HEK293 (cell line): Measurements from ENCODE around the gene INTS7.

Experiments used
- CTCF ChIA-PET: fragments of 350-600 bp; formaldehyde crosslinking; extraction: SDS; loops from one replicate; lab custom pipeline; 2021; ENCODE audit warnings: antibody characterized with exemption; lab: Yijun Ruan, JAX
- POLR2A ChIA-PET: fragments of 300-600 bp; formaldehyde crosslinking; extraction: SDS; loops from one replicate; lab custom pipeline; 2020; ENCODE audit warnings: antibody characterized with exemption, inconsistent platforms; lab: Yijun Ruan, JAX
- H3K27ac ChIP-seq: fragments of 200-500 bp; sonication (Bioruptor generic); 2 replicates; pipeline ENCODE4 v1.5.1; 2014; ENCODE audit warnings: low read depth, low read length, control low read depth, inconsistent platforms; ENCODE audit errors: extremely low read depth
- H3K36me3 ChIP-seq, 2 experiments: fragments of 200-500 bp in 1 of 2; sonication (Bioruptor generic) in 1 of 2; 1 replicate in 1 of 2; 2 replicates in 1 of 2; pipeline ENCODE4 v1.5.1; 2014 to 2017; ENCODE audit warnings: inconsistent platforms in 2 of 2, low read length in 2 of 2; ENCODE audit not compliant: control insufficient read depth in 2 of 2, insufficient read depth in 1 of 2
- H3K4me1 ChIP-seq: fragments of 200-500 bp; sonication (Bioruptor generic); 2 replicates; pipeline ENCODE4 v1.5.1; 2014; ENCODE audit warnings: mild to moderate bottlenecking, low read length, inconsistent platforms; ENCODE audit not compliant: control insufficient read depth, insufficient read depth
- H3K4me3 ChIP-seq: 2 replicates; pipeline ENCODE4 v1.5.1; 2011; ENCODE audit warnings: low read depth, mild to moderate bottlenecking, control low read depth, low read length, moderate library complexity
- H3K9me3 ChIP-seq: fragments of 200-500 bp; sonication (Bioruptor generic); 2 replicates; pipeline ENCODE4 v1.5.1; 2014; ENCODE audit warnings: low read depth, low read length, inconsistent platforms; ENCODE audit not compliant: control insufficient read depth, insufficient read depth
- GLIS1 ChIP-seq: fragments of 450-650 bp; formaldehyde crosslinking; IDR thresholded peaks from 2 replicates; pipeline ENCODE4 v1.5.1; 2016; ENCODE audit warnings: missing biosample characterization, missing genetic modification characterization
- KLF16 ChIP-seq: fragments of 450-650 bp; formaldehyde crosslinking; IDR thresholded peaks from 2 replicates; pipeline ENCODE4 v1.5.1; 2017; ENCODE audit warnings: missing biosample characterization, missing genetic modification characterization
- MYNN ChIP-seq: fragments of 450-650 bp; formaldehyde crosslinking; IDR thresholded peaks from 2 replicates; pipeline ENCODE4 v1.5.1; 2016; ENCODE audit warnings: missing biosample characterization, missing genetic modification characterization, borderline replicate concordance
- SALL2 ChIP-seq: fragments of 450-650 bp; formaldehyde crosslinking; IDR thresholded peaks from 2 replicates; pipeline ENCODE4 v1.5.0; 2017; ENCODE audit warnings: missing biosample characterization, mild to moderate bottlenecking, missing genetic modification characterization, borderline replicate concordance
- SETDB1 ChIP-seq: IDR thresholded peaks from one replicate; pipeline ENCODE4 v1.6.1; 2017; ENCODE audit warnings: mild to moderate bottlenecking, low read length, moderate library complexity, mixed read lengths; ENCODE audit not compliant: insufficient read length
- YY2 ChIP-seq: fragments of 450-650 bp; formaldehyde crosslinking; IDR thresholded peaks from 2 replicates; pipeline ENCODE4 v1.5.1; 2016; ENCODE audit warnings: missing biosample characterization, missing genetic modification characterization
- ZBTB1 ChIP-seq: fragments of 450-650 bp; formaldehyde crosslinking; IDR thresholded peaks from 2 replicates; pipeline ENCODE4 v1.5.1; 2016; ENCODE audit warnings: missing biosample characterization, missing genetic modification characterization
- ZNF10 ChIP-seq: fragments of 450-650 bp; formaldehyde crosslinking; IDR thresholded peaks from 2 replicates; pipeline ENCODE4 v1.5.1; 2017; ENCODE audit warnings: missing biosample characterization, missing genetic modification characterization
- ZNF121 ChIP-seq: fragments of 450-650 bp; formaldehyde crosslinking; IDR thresholded peaks from 2 replicates; pipeline ENCODE4 v1.5.1; 2016; ENCODE audit warnings: missing biosample characterization, missing genetic modification characterization
- ZNF274 ChIP-seq, 2 experiments: fragments of 200-500 bp in 1 of 2; fragments of 450-650 bp in 1 of 2; sonication (Bioruptor generic) in 1 of 2; formaldehyde crosslinking in 1 of 2; IDR thresholded peaks; 2 replicates each; pipeline versions ENCODE4 v1.5.1 to v1.6.1; 2014 to 2016; ENCODE audit warnings: borderline replicate concordance in 1 of 2, inconsistent platforms in 1 of 2, low read length in 1 of 2, missing biosample characterization in 1 of 2, missing genetic modification characterization in 1 of 2
- ZNF37A ChIP-seq: fragments of 450-650 bp; IDR thresholded peaks from 2 replicates; pipeline ENCODE4 v1.5.1; 2018; ENCODE audit warnings: missing biosample characterization, missing genetic modification characterization
- ZNF488 ChIP-seq: fragments of 450-650 bp; formaldehyde crosslinking; IDR thresholded peaks from 2 replicates; pipeline ENCODE4 v1.5.1; 2016; ENCODE audit warnings: missing biosample characterization, missing genetic modification characterization
- ZNF518A ChIP-seq: fragments of 450-650 bp; formaldehyde crosslinking; conservative IDR thresholded peaks from 2 replicates; pipeline ENCODE4 v1.5.1; 2016; ENCODE audit warnings: low read depth, missing biosample characterization, missing genetic modification characterization
- ZNF670 ChIP-seq: fragments of 450-650 bp; formaldehyde crosslinking; IDR thresholded peaks from 2 replicates; pipeline ENCODE4 v1.5.1; 2016; ENCODE audit warnings: missing biosample characterization, missing genetic modification characterization, low read depth
- TF ChIP-seq, protein P1 (sequence below): fragments of 450-650 bp; formaldehyde crosslinking; IDR thresholded peaks from 2 replicates; pipeline ENCODE4 v1.5.1; 2016; ENCODE audit warnings: missing biosample characterization, missing genetic modification characterization, low read depth
- TF ChIP-seq, protein P2 (sequence below): fragments of 450-650 bp; formaldehyde crosslinking; IDR thresholded peaks from 2 replicates; pipeline ENCODE4 v1.5.1; 2016; ENCODE audit warnings: missing biosample characterization, missing genetic modification characterization
- TF ChIP-seq, protein P3 (sequence below): fragments of 450-650 bp; formaldehyde crosslinking; IDR thresholded peaks from 2 replicates; pipeline ENCODE4; 2016; ENCODE audit warnings: missing biosample characterization, missing genetic modification characterization

The INTS7 gene

GRCh38 chr1:212009561-212009960 is 25.8 kb downstream of the INTS7 start:
- ChIA-PET CTCF (interaction anchor here (0.6 to 2.4 kb wide), 7 partner anchors 19 to 446 kb away, joined by 3 to 30 read pairs (median 4); partner anchors contain the start of genes DTL and INTS7), POLR2A (interaction anchor here (1.0 kb wide), 1 partner anchor 26 kb away, joined by 4 read pairs; the partner anchor contains the start of genes DTL and INTS7)
- Histone ChIP-seq H3K4me3 (no peak overlapping the region), H3K36me3 (peaks cover 9 to 55% of the 10 kb centered on the region in 2 experiments; a peak in 2 of 3 replicates), H3K27ac (no peak overlapping the region), H3K4me1 (no peaks in the 10 kb centered on the region), H3K9me3 (no peaks in the 10 kb centered on the region)
- TF ChIP-seq ZNF274 (IDR thresholded peaks at IDR 0.05; ENCODE audit: low read length), result no peak
- TF ChIP-seq ZNF274 (tag by site-specific recombination; IDR thresholded peaks at IDR 0.05; ENCODE audit: borderline replicate concordance), result no peak
- TF ChIP-seq, protein P1, sequence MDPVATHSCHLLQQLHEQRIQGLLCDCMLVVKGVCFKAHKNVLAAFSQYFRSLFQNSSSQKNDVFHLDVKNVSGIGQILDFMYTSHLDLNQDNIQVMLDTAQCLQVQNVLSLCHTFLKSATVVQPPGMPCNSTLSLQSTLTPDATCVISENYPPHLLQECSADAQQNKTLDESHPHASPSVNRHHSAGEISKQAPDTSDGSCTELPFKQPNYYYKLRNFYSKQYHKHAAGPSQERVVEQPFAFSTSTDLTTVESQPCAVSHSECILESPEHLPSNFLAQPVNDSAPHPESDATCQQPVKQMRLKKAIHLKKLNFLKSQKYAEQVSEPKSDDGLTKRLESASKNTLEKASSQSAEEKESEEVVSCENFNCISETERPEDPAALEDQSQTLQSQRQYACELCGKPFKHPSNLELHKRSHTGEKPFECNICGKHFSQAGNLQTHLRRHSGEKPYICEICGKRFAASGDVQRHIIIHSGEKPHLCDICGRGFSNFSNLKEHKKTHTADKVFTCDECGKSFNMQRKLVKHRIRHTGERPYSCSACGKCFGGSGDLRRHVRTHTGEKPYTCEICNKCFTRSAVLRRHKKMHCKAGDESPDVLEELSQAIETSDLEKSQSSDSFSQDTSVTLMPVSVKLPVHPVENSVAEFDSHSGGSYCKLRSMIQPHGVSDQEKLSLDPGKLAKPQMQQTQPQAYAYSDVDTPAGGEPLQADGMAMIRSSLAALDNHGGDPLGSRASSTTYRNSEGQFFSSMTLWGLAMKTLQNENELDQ, result no peak
- TF ChIP-seq ZNF37A, result no peak
- no peak for TF ChIP-seq ZNF670 (tag by site-specific recombination)
- TF ChIP-seq ZNF121 (tag by site-specific recombination), result no peak
- no peak for TF ChIP-seq ZNF10 (tag by site-specific recombination)
- TF ChIP-seq, protein P2, sequence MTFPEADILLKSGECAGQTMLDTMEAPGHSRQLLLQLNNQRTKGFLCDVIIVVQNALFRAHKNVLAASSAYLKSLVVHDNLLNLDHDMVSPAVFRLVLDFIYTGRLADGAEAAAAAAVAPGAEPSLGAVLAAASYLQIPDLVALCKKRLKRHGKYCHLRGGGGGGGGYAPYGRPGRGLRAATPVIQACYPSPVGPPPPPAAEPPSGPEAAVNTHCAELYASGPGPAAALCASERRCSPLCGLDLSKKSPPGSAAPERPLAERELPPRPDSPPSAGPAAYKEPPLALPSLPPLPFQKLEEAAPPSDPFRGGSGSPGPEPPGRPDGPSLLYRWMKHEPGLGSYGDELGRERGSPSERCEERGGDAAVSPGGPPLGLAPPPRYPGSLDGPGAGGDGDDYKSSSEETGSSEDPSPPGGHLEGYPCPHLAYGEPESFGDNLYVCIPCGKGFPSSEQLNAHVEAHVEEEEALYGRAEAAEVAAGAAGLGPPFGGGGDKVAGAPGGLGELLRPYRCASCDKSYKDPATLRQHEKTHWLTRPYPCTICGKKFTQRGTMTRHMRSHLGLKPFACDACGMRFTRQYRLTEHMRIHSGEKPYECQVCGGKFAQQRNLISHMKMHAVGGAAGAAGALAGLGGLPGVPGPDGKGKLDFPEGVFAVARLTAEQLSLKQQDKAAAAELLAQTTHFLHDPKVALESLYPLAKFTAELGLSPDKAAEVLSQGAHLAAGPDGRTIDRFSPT, result no peak
- TF ChIP-seq SETDB1, result no peak

DNA sequence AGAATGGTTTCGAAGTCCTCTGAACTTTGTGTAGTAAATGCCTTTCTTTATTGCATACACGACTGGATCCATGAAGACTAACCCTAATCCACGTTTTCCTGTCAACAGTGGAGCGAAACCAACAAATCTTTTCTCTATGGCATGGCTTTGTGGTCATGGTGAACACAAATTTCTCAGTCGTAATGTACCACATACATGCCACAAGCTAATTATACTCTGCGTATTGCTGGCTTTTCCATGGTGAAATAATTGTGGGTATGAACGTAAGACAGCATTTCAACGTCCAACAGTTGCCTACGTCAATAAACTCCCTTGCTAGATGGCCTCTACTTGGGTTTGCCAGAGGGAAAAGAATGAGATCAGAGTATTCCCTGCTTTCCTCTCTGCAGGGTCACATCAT is 27.5 kb downstream of the INTS7 start:
- TF ChIP-seq YY2 (tag by site-specific recombination) (no peak), KLF16 (tag by site-specific recombination) (no peak), SALL2 (no peak)
- no peaks in the 10 kb centered on the region for H3K9me3 ChIP-seq
- POLR2A ChIA-PET, result no interaction called here
- H3K27ac ChIP-seq, result no peak overlapping the region
- CTCF ChIA-PET, result interaction anchor here (0.6 kb wide), 1 partner anchor 304 kb away, joined by 3 read pairs; no protein-coding TSS in a partner anchor
- H3K4me3 ChIP-seq, result no peak overlapping the region
- H3K4me1 ChIP-seq, result no peaks in the 10 kb centered on the region
- H3K36me3 ChIP-seq, result peaks cover 18 to 56% of the 10 kb centered on the region in 2 experiments

DNA sequence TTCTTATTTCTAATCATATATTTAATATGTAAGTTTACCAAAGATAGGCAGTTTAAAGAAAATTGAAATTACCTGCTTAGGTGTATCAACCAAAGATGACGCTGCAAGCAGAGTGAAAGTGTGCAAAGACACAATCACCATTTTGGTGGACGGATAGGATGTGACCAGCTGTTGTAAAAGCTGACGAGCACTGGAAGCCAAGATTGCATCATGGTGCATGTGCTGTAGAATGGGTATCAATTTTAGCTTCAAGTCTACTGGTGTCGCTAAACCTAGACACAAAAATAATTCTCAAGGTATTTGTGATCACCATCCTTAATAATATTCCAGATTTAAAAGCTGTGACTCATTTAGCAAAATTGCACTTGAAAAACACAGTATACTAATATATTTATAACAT is 28.2 kb downstream of the INTS7 start:
- Histone ChIP-seq H3K27ac (no peak overlapping the region), H3K4me1 (no peaks in the 10 kb centered on the region), H3K36me3 (peaks cover 18 to 61% of the 10 kb centered on the region in 2 experiments), H3K9me3 (no peaks in the 10 kb centered on the region), H3K4me3 (no peak overlapping the region)
- POLR2A ChIA-PET, result no interaction called here
- CTCF ChIA-PET, result interaction anchor here (2.3 to 2.6 kb wide), 2 partner anchors 28 to 308 kb away, joined by 8 to 10 read pairs; partner anchors contain the start of genes DTL and INTS7
- TF ChIP-seq MYNN (no peak), GLIS1 (no peak), ZNF488 (tag by site-specific recombination) (no peak), ZNF518A (tag by site-specific recombination) (no peak), ZBTB1 (tag by site-specific recombination) (no peak)
- TF ChIP-seq, protein P3, sequence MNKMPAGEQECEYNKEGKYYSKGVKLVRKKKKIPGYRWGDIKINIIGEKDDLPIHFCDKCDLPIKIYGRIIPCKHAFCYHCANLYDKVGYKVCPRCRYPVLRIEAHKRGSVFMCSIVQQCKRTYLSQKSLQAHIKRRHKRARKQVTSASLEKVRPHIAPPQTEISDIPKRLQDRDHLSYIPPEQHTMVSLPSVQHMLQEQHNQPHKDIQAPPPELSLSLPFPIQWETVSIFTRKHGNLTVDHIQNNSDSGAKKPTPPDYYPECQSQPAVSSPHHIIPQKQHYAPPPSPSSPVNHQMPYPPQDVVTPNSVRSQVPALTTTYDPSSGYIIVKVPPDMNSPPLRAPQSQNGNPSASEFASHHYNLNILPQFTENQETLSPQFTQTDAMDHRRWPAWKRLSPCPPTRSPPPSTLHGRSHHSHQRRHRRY (tag by site-specific recombination), result no peak
